ENCODE results near the gene KLHL2.
"Not testable (repeated sequence)": the region's sequence is repeated elsewhere in the genome, so short reads cannot be mapped to it uniquely, and the experiment has no call there.

KLHL2 gene, protein sequence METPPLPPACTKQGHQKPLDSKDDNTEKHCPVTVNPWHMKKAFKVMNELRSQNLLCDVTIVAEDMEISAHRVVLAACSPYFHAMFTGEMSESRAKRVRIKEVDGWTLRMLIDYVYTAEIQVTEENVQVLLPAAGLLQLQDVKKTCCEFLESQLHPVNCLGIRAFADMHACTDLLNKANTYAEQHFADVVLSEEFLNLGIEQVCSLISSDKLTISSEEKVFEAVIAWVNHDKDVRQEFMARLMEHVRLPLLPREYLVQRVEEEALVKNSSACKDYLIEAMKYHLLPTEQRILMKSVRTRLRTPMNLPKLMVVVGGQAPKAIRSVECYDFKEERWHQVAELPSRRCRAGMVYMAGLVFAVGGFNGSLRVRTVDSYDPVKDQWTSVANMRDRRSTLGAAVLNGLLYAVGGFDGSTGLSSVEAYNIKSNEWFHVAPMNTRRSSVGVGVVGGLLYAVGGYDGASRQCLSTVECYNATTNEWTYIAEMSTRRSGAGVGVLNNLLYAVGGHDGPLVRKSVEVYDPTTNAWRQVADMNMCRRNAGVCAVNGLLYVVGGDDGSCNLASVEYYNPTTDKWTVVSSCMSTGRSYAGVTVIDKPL

DNA sequence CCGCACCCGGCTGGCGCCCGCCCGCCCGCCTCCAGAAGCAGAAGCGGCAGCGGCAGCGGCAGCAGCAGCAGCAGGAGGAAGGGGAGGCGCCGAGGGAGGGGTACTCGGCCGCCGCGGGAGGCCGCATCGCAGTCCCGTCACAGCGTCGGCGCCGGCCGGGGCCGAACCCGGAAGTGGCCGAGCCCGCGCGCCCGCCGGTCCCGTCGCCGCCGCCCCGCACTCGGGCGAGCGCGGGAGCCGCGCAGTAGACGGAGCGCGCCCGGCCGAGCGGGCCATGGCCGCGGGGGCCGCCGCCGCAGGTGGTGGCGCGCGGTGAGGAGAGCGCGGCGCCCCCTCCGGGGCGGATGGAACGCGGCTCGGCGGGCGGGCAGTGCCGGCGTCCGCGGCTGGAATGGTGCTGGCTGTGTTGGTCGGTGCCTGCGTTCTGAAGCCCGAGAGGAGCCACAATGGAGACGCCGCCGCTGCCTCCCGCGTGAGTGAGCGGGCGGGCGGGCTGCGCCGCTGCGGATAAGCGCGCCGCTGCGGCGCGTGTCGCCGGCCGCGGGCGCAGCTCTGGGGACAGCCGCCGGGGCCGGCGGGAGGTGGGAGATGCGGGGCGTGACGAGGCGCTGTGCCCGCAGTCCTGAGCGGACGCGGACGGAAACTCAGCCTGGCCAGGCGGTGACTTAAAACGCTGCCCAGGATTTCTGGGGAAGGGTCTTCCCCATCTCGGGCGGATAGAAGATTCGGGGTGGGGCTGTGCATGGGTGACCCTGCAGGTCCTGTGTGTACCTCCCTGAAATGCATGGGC is at the start of gene KLHL2:
TSS of gene KLHL2 (plus strand) at position 131 of the 790 bp plus-strand sequence. CDS start at position 447, 316 bp downstream.
- peak within 1 kb of the TSS; percentile 89 for H3K4me3 ChIP-seq (ENCODE audit: low read length)
- DNase-seq (ENCODE audit: low read depth) = peak; percentile 84
- no peak for TF ChIP-seq CTCF (IDR thresholded peaks at IDR 0.05; ENCODE audit: insufficient read depth, low read depth, low read length, missing control alignments)

DNA sequence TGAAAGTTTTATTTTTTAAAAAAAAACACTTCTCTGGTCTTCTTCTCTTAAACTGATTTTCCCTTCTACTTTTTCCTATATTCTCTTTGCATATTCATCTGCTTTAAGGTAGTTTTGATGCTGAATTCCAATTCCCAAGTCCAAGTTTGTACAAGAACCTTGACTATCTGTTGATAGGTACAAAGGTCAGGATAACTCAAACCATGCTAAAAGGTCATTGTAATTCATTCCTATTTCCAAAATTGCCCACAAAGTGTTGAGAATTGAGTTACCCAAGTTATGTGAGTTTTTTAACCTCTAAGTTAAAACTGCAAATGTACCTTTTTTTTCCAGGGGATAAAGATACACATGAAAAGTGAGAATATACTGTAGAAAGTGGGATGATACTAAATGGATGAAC is 48.6 kb upstream of the KLHL2 start:
- no peak for TF ChIP-seq CTCF (IDR thresholded peaks at IDR 0.05; ENCODE audit: insufficient read depth, low read depth, low read length, missing control alignments)
- H3K4me3 ChIP-seq (ENCODE audit: low read length) = no peak overlapping the region
- DNase-seq (ENCODE audit: low read depth) = no peak

DNA sequence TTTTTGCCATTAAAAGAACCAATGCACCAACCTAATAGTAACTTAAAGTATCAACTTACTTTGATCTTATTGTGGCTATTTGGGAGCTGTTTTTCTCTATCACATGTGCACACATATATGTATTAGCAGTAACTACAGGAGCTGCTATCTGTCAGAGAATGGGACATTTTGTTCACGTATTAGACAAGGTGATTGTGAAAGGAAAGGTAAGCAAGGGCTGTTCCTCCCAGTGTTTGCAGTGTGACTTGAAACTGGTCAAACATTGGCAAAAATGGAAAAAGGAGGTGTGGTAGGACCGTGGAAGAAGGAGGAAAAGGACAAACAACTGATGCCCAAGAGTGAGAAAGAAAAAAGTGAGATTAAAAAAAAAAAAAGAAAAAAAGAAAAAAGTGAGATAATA is 43.1 kb upstream of the KLHL2 start:
- DNase-seq (ENCODE audit: low read depth) = no peak
- no peak overlapping the region for H3K4me3 ChIP-seq (ENCODE audit: low read length)
- TF ChIP-seq CTCF (IDR thresholded peaks at IDR 0.05; ENCODE audit: insufficient read depth, low read depth, low read length, missing control alignments) = no peak

DNA sequence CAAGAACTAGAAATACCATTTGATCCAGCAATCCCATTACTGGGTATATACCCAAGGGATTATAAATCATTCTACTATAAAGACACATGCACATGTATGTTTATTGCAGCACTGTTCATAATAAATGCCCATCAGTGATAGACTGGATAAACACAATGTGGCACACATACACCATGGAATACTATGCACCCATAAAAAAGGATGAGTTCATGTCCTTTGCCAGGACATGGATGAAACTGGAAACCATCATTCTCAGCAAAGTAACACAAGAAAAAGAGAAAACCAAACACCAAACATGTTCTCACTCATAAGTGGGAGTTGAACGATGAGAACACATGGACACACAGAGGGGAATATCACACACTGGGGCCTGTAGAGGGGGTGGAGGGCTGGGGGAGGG is 40.5 kb upstream of the KLHL2 start:
- not testable (repeated sequence) for H3K4me3 ChIP-seq (ENCODE audit: low read length); DNase-seq (ENCODE audit: low read depth)

DNA sequence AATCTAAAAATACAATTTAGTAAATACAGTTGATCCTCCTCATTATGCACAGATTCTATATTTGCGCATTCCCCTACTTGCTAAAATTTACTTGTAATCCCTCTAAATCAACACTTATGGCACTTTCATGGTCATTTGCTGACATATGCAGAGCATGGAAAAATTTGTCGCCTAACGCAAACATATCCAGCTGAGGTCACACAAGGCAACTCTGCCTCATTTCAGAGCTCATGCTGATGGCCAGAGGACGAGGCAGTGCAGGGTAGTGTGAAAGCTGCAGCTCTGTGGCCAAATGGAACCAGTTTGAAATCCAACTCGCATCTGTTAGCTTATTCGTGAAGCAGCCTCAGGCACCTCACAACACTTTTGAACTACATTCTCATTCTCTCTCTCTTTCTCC is 39.7 kb upstream of the KLHL2 start:
- no peak overlapping the region for H3K4me3 ChIP-seq (ENCODE audit: low read length)
- no peak for DNase-seq (ENCODE audit: low read depth)
- TF ChIP-seq CTCF (IDR thresholded peaks at IDR 0.05; ENCODE audit: insufficient read depth, low read depth, low read length, missing control alignments) = no peak

DNA sequence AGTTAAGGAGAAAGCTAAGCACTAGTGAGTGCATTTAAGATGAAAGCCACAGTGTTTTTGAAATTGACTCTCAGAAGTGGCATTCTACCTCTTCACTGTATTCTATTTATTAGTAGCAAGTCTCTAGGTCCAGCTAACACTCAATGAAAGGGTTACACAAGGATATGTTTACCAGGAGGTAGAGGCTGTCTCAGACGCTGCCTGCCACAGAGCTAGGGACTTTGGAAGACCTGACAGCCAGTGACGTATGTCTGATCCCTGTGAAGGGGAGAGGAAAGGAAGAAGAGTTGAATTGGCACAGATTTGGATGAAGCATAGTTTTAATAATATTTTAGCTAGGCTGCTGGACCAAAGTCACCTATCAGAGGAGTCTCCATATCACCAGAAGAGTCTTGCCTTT is 36.5 kb upstream of the KLHL2 start:
- no peak for DNase-seq (ENCODE audit: low read depth)

DNA sequence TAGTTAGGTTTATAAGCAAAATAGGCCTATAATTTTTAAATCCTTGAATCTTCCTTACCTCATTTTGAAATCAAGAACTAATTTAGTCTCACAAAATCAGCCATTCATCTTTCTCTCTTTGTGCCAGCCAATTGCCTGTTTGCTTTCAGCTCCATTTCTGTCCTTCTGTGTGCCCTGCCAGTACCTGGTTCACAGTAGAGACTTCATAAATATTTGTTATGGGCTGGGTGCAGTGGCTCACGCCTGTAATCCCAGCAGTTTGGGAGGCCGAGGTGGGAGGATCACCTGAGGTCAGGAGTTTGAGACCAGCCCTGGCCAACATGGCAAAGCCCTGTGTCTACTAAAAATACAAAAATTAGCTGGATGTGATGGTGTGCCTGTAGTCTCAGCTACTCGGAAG is 31.9 kb upstream of the KLHL2 start:
- H3K4me3 ChIP-seq (ENCODE audit: low read length); DNase-seq (ENCODE audit: low read depth): not testable (repeated sequence)

More for the DNA sequence above, 36.5 kb upstream of the KLHL2 start:
- no peak overlapping the region for H3K4me3 ChIP-seq (ENCODE audit: low read length)
- TF ChIP-seq CTCF (IDR thresholded peaks at IDR 0.05; ENCODE audit: insufficient read depth, low read depth, low read length, missing control alignments) = no peak
